Fibroblast of lung (primary cell): ENCODE data around the gene SUPT7L. TPM values are rescaled to one million over a fixed set of nuclear protein-coding genes. Genes with fewer than 3 reads are reported as not detected.

Source experiments
- DNase-seq, 2 donors: peaks; one replicate each; pipeline versions ENCODE4 v3.0.0 to v3.0.0-alpha.2; 2010; ENCODE audit warnings: low read depth in 2 of 2
- H2AFZ ChIP-seq: 2 replicates; pipeline ENCODE4 v1.5.1; 2012; ENCODE audit warnings: low read length, control low read depth, inconsistent platforms
- H3K27ac ChIP-seq: 2 replicates; pipeline ENCODE4 v1.5.1; 2011; ENCODE audit warnings: low read length, control low read depth; ENCODE audit not compliant: insufficient read depth
- H3K27me3 ChIP-seq: 2 replicates; pipeline ENCODE4 v1.5.1; 2011; ENCODE audit warnings: mild to moderate bottlenecking, low read length; ENCODE audit not compliant: control insufficient read depth, insufficient read depth
- H3K36me3 ChIP-seq: 2 replicates; pipeline ENCODE4 v1.5.1; 2011; ENCODE audit warnings: low read length; ENCODE audit not compliant: control insufficient read depth, insufficient read depth
- H3K4me1 ChIP-seq: 2 replicates; pipeline ENCODE4 v1.5.1; 2011; ENCODE audit warnings: low read length; ENCODE audit not compliant: control insufficient read depth, insufficient read depth; ENCODE audit errors: extremely low read depth
- H3K4me2 ChIP-seq: 2 replicates; pipeline ENCODE4 v1.5.1; 2011; ENCODE audit warnings: low read length, control low read depth; ENCODE audit not compliant: insufficient read depth; ENCODE audit errors: extremely low read depth
- H3K4me3 ChIP-seq, 4 experiments: fragments of 200-600 bp in 1 of 4; sonication (generic) in 1 of 4; replicated peaks in 1 of 4; 2 replicates each; pipeline ENCODE4 v1.5.1; 2011 to 2016; ENCODE audit warnings: low read length in 4 of 4, low read depth in 3 of 4, mild to moderate bottlenecking in 3 of 4, control low read depth in 2 of 4, inconsistent platforms in 1 of 4, mixed read lengths in 1 of 4; ENCODE audit not compliant: insufficient read depth in 1 of 4; ENCODE audit errors: control extremely low read depth in 1 of 4
- H3K79me2 ChIP-seq: 2 replicates; pipeline ENCODE4 v1.5.1; 2012; ENCODE audit warnings: mild to moderate bottlenecking, low read length, inconsistent platforms; ENCODE audit not compliant: control insufficient read depth, insufficient read depth
- H3K9ac ChIP-seq: 2 replicates; pipeline ENCODE4 v1.5.1; 2011; ENCODE audit warnings: mild to moderate bottlenecking, low read length, control low read depth; ENCODE audit not compliant: insufficient read depth
- H3K9me3 ChIP-seq: 2 replicates; pipeline ENCODE4 v1.5.1; 2012; ENCODE audit warnings: low read depth, low read length; ENCODE audit not compliant: control insufficient read depth, insufficient read depth
- H4K20me1 ChIP-seq: 2 replicates; pipeline ENCODE4 v1.5.1; 2011; ENCODE audit warnings: low read length; ENCODE audit not compliant: control insufficient read depth, insufficient read depth; ENCODE audit errors: extremely low read depth
- CTCF ChIP-seq, 2 donors: IDR thresholded peaks in 1 of 2; conservative IDR thresholded peaks in 1 of 2; 1 replicate in 1 of 2; 2 replicates in 1 of 2; pipeline ENCODE4 v1.5.1; 2011 to 2012; ENCODE audit warnings: low read length in 2 of 2, control low read depth in 1 of 2, inconsistent platforms in 1 of 2, low read depth in 1 of 2, mild to moderate bottlenecking in 1 of 2
- EZH2 ChIP-seq: IDR thresholded peaks from 2 replicates; pipeline ENCODE4 v1.5.1; 2012; ENCODE audit warnings: low read length, control low read depth, mild to moderate bottlenecking; ENCODE audit errors: missing control alignments
- polyA plus RNA-seq, 2 donors: library from polyadenylated mRNA; depleted of rRNA in 1 of 2; stranded (reverse) in 1 of 2; unstranded in 1 of 2; fragments of >200 nt; gene quantifications; 2 replicates each; pipeline ENCODE4 v1.2.1, GENCODE V29; 2011 to 2012; ENCODE audit warnings: missing spikeins in 1 of 2
- total RNA-seq: library from RNA; depleted of rRNA; stranded (reverse); fragments of >200 nt; gene quantifications from 2 replicates; pipeline ENCODE4 v1.2.1, GENCODE V29; 2014

The SUPT7L gene
- total and polyA plus RNA-seq, 2 donors (not counting 1 experiment from before 2014, with no cell fraction given) = 27.2 to 29.9 TPM

DNA sequence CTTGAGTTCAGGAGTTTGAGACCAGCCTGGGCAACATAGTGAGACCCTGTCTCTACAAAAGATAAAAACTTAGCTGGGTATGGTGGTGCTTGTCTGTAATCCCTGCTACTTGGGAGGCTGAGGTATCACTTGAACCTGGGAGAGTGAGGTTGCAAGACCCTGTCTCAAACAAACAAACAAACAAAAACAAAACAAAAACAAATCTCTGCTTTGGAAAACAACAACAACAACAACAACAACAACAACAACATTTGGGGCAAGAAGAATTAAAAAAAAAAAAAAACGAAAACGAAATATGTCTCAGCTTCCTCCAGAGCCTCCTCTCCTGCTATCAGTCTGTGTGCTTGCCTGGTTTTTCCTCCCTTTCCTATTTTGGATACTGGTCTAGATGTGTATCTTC lies 17.2 kb upstream of the SUPT7L start:
- DNase-seq = no peak
- no peak overlapping the region for H3K4me2 ChIP-seq
- no peak overlapping the region for H3K9ac ChIP-seq
- H4K20me1 ChIP-seq = no peaks in the 10 kb centered on the region
- no peaks in the 10 kb centered on the region for H3K9me3 ChIP-seq
- no peaks in the 10 kb centered on the region for H3K79me2 ChIP-seq
- H3K4me1 ChIP-seq = peaks cover 15% of the 10 kb centered on the region
- TF ChIP-seq EZH2 = no peak
- TF ChIP-seq CTCF (conservative IDR thresholded peaks at IDR 0.05 in 1 of 2, IDR thresholded peaks at IDR 0.05 in 1 of 2; ENCODE audit: low read depth in 1 of 2, low read length in 2 of 2) = no peak
- no peak overlapping the region for H3K27ac ChIP-seq
- H2AFZ ChIP-seq = no peak overlapping the region
- peaks cover 3% of the 10 kb centered on the region for H3K36me3 ChIP-seq
- no peaks in the 10 kb centered on the region for H3K27me3 ChIP-seq
- H3K4me3 ChIP-seq = no peak overlapping the region

DNA sequence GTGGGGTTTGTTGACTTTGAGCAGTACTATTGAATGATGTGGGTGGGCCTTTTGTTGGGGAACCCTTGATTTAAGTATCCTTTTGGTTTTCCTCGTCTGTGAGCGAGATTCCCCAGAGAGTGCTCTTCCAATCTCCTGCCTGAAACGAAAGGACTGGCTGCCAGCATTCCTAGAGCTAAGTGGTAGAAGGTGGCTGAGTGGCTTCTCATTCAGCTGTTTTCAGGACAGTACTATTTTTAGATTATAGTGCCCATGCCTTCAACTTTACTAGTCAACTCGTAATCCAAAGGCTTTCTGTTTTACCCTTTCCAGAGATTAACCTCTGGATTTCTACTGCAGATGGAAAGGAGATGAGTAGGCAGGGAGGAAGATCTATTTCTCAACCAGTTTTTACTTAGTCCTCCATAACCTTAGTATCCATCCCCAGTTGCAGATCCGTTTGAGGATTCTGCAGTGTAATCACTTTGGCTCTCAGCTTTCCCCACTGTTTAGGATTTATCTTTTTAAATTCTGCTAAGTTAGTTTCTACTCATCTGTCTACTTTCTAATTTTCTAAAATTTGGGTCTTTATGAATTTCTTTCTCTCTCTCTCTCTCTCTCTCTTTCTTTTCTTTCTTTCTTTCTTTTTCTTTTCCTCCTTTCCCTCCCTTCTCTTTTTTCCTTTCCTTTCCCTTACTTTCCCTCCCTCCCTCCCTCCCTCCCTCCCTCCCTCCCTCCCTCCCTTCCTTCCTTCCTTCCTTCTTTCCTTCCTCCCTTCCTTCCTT lies 9.5 kb upstream of the SUPT7L start:
- Histone ChIP-seq H3K27me3 (no peaks in the 10 kb centered on the region), H3K9ac (no peak overlapping the region), H2AFZ (no peak overlapping the region), H3K79me2 (no peaks in the 10 kb centered on the region), H3K9me3 (no peaks in the 10 kb centered on the region), H3K4me2 (no peak overlapping the region), H3K4me3 (no peak overlapping the region), H3K27ac (no peak overlapping the region), H3K4me1 (no peaks in the 10 kb centered on the region), H4K20me1 (no peaks in the 10 kb centered on the region), H3K36me3 (peaks cover 2% of the 10 kb centered on the region)
- DNase-seq = no peak
- TF ChIP-seq CTCF (conservative IDR thresholded peaks at IDR 0.05 in 1 of 2, IDR thresholded peaks at IDR 0.05 in 1 of 2; ENCODE audit: low read depth in 1 of 2, low read length in 2 of 2) (no peak), EZH2 (no peak)

- Histone ChIP-seq H3K36me3 (peaks cover 2% of the 10 kb centered on the region), H3K79me2 (no peaks in the 10 kb centered on the region)
Measured at GRCh38 chr2:27671235-27671634, 7.8 kb upstream of the SUPT7L start.

More at GRCh38 chr2:27671235-27671634, 7.8 kb upstream of the SUPT7L start:
- DNase-seq = no peak
- no peak for TF ChIP-seq CTCF (conservative IDR thresholded peaks at IDR 0.05 in 1 of 2, IDR thresholded peaks at IDR 0.05 in 1 of 2; ENCODE audit: low read depth in 1 of 2, low read length in 2 of 2)
- TF ChIP-seq EZH2 = no peak
- Histone ChIP-seq H3K27ac (no peak overlapping the region), H4K20me1 (no peaks in the 10 kb centered on the region), H2AFZ (no peak overlapping the region), H3K9me3 (no peaks in the 10 kb centered on the region), H3K4me2 (no peak overlapping the region), H3K27me3 (no peaks in the 10 kb centered on the region), H3K4me1 (no peaks in the 10 kb centered on the region), H3K9ac (no peak overlapping the region), H3K4me3 (no peak overlapping the region)
